ENCODE data around the gene ZNF160.
"Not testable (repeated sequence)": the region's sequence is repeated elsewhere in the genome, so short reads cannot be mapped to it uniquely, and the experiment has no call there.

The ZNF160 gene

DNA sequence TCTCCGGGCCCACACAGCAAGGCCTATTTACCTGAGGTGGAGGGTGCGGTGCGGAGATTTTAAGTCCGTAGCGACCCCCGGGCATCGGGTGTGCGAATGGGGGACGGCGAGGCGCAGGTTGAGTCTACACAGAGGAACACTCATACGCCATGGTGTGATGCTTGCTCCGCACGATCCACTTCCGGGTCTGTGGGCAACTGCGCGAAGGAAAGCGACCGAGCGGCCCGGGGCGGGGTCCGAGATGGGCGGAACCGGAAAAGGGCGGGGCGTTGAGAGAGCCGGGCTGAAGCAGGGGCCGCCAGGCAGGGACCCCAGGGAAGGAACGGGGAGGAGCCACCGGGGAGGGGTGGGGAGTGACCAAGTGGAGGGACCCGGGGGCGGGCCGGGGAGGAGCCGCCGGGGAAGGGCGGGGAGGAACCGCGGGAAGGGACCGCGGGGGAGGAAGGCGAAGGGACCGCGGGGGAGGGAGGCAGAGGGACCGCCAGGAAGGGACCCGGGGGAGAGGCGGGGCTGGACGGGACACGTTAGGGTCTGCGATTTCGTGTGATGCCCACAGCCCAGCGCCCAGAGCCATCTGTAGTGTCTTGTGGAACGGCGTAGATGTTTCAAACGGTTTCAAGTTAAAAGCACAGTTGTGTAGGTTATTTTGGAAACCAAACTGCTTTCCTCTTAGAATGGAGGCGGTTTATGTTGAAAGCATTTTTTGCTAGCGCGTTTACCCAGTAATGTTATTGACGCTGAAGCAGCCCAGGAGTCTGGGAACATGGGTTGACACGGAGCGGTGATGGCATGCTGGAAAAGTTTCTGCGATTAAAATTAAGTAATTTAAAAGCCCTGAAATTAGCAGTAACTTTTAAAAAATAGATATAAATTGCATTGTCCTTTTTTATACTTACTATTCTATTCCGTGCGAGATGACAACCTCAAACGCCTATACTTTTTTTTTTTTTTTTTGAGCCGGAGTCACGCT lies at the start of gene ZNF160:
ZNF160 (minus strand) TSS at position 189 of the 970 bp plus-strand sequence. CDS start 17,146 bp downstream, outside the sequence.
- peak; percentile 99 for DNase-seq (ENCODE audit: low read depth)

DNA sequence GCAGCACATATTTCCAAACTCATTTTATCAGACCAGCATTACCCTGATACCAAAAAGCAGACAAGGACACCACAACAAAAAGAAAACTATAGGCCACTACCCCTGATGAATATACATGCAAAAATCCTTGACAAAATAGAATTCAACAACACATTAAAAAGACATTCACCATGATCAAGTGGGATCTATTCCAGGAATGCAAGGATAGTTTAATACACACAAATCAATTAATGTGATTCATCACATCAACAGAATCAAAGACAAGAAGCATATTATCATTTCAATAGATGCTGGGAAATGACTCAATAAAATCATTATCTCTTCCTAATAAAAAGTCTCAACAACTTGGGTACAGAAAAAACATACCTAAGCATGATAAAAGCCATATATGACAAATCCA lies 44.4 kb upstream of the ZNF160 start:
- no peak for DNase-seq (ENCODE audit: low read depth)

DNA sequence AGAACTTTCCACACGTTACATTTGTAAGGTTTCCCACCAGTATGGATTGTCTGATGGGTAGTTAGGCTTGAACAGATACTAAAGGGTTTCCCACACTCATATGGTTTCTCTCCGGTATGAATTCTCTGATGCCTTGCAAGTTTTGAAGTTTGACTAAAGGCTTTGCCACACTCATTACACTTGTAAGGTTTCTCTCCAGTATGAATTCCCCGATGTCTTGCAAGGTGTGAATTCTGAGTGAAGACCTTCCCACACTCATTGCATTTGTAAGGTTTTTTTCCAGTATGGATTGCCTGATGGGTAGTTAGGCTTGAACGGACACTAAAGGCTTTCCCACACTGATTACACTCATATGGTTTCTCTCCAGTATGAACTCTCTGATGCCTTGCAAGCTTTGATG lies 37.1 kb upstream of the ZNF160 start:
- no peak for DNase-seq (ENCODE audit: low read depth)

DNA sequence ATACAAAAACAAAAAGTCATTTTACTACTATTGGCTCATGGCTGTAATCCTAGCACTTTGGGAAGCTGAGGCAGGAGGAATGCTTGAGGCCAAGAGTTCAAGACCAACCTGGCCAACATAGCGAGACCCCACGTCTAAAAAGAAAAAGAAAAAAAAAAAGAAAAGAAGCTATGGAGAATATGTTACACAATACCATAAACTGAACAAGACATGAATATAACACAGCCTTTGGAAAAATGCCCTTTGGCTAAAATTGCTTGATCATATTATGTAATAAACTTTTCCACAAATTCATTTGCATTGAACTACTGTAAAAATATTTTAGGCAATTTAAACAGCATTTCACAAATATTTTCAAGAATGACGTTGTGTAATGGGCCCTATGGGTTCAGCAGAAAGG lies 33.2 kb upstream of the ZNF160 start:
- DNase-seq (ENCODE audit: low read depth) = no peak

DNA sequence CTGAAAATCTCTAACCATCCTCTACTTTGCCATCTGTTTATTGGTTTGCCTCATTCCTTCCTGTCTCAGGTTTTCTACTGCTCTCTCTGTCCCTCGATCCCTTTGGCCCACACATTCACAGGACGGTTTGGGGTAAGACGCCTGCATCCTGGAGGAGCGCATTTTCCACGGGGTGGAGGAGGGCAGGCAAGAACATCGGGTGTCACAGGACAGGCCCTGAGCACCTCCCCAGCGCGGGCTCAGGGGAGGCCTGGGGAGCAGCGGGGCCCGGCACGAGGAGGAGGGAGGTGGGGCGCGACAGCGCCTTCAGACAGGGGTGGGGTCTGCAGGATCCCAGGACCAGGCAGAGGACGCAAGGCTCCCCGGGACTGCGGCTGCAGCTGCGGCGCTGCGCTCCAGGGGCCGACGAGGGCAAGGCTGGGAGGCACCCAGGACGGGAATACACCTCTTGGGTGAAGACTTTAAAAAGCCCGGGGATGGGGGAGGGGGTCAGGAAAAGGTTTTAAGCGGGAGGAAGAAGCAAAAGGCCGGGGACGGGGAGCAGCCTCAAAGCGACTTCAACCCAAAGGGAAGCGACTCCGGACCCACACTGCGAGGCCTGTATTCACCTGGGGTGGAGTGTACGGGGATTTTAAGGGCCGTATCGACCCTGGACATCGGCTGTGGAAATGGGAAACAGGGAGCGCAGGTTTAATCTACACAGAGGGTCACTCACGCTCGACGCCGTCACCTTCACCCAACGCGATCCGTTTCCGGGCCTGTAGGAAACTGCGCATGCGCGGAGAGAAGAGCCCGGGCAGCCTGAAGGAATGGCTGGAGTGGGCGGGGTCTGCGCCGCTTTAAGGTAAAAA lies 29.1 kb upstream of the ZNF160 start, which contains the start of gene ZNF415:
ZNF415 (minus strand) TSS at position 770 of the 851 bp plus-strand sequence. CDS start 10,234 bp downstream, outside the sequence.
- DNase-seq (ENCODE audit: low read depth) = peak; percentile 10

- DNase-seq (ENCODE audit: low read depth) = no peak
These were observed 28.5 kb upstream of the ZNF160 start for GRCh38 chr19:53131727-53132126.

DNA sequence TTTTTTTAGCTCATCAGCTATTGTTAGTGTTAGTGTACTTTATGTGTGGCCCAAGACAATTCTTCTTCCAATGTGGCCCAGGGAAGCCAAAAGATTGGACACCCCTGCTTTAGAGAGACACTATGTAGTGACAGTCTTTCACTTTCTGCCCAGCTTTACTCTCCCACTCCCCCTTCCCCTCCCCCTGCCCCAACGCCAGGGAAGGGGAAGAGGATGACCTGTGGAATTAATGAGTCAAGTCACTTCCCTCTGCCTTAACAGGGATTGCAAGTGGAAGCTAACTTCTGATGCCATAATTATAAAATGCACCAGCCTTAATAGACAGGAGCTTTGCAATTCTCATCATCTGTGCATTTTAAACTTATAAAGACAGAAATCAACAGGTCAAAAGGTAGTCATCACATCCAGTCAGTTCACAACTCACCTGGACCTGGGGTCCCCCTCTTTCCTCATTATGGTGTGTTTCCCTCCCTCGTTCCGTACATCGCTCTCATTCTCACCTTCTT lies 27.9 kb upstream of the ZNF160 start:
- no peak for DNase-seq (ENCODE audit: low read depth)

- no peak for DNase-seq (ENCODE audit: low read depth)
These were observed 27.3 kb upstream of the ZNF160 start for GRCh38 chr19:53130506-53130905.

- not testable (repeated sequence) for DNase-seq (ENCODE audit: low read depth)
These were observed 23.7 kb upstream of the ZNF160 start for GRCh38 chr19:53126733-53127526.

- no peak for DNase-seq (ENCODE audit: low read depth)
These were observed 20.2 kb upstream of the ZNF160 start for GRCh38 chr19:53123400-53123799.

GRCh38 chr19:53112286-53112685 lies 9.1 kb upstream of the ZNF160 start:
- no peak for DNase-seq (ENCODE audit: low read depth)

DNA sequence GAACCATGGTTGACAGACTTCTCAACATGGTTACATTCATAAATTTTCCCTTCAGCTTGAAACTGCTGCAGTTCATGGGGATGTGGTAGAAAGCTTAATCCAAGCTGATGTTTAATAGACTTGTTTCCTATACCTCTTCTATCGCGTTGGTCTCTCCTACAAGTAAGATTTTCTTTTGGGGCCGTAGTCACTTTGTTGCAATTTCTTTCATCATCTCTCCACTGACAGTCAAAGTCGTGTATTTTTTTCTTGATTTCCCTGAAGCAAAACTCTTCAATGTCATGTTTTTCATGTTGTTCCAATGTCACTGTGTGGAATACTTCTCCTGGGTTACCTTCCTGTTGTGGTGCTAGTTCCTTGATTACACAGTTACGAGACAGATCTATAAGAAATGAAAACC lies 6.3 kb upstream of the ZNF160 start:
- DNase-seq (ENCODE audit: low read depth) = no peak

- peak; percentile 2 for DNase-seq (ENCODE audit: low read depth)
These were observed 427 bp downstream of the ZNF160 start for GRCh38 chr19:53102756-53103233.

DNA sequence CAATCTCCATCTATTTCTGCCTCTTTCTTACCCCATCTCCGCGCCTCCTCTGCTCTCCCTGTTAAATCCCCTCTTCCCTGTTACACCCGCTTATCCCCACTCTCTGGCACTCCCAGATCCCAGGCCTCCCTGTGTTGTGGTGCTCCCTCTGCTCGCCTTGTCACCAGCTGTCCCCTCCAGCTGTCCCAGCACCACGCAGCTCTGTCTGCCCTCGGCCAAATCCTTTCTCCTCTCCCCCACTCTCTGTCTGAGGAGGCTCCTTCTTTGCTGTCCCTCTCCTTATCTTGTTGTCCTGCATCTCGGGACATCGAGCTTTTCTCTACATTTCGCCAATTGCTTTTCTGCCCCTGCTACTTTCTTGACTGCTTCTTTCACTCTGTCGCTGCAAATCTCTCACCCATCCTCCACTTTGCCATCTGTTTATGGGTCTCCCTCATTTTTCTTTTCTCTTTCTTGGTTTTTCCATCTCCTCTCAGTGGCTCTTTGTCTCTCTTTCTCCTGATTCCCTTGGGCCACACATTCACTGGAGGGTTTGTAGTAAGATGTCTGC lies 941 bp downstream of the ZNF160 start:
- no peak for DNase-seq (ENCODE audit: low read depth)

DNA sequence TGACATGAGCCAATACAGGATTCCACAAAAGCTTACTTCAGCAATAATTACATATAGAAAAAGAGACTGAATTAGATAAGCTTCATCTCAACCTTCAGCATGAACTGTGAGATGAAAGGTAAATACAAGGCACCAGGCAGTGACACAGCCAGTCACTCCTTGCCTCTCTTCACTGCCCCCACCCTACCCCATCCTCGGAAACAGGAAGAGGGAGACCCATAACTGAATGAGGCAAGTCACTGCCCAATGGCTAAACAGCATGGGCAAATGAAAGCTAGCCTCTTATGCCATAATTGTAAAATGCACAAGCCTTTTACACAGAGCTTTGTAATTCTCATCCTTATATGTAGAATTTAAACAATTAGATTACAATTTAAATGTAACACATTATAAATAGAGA lies 1.7 kb downstream of the ZNF160 start:
- DNase-seq (ENCODE audit: low read depth) = no peak

GRCh38 chr19:53098570-53098969 lies 4.7 kb downstream of the ZNF160 start:
- not testable (repeated sequence) for DNase-seq (ENCODE audit: low read depth)

DNA sequence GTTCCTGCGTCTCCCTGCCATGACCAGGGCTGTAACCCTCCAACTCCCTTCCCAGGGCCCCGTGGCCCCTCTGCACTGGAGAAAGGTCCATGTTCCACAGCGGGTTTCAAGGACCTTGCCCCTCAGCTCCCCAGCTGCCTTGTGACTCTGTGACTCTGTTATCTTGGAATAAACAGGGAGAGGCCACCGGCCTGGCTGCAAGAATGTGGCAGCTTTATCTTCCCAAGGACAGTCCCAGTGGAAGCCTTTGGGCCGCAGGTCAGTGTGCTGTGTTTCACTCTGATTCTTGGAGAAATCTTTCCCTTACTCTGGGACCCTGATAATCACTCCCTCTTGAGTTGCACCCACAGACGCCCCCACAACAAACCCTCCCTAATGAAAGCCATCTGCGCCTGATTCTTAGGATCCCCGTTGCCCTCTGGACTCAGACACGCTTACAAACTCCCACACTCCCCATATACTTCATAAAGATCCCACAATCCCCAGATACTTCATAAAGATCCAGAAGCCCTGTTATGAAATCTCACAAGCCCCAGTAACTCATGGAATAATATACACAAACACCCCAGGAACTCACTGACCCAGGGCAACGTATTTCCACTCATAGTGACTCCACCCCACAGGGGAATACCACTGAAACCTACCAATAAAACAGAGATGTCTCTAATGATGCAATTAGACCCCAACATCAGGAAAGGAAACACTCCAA lies 6.1 kb downstream of the ZNF160 start:
- DNase-seq (ENCODE audit: low read depth) = not testable (repeated sequence)

- not testable (repeated sequence) for DNase-seq (ENCODE audit: low read depth)
These were observed 6.6 kb downstream of the ZNF160 start for GRCh38 chr19:53096579-53096978.

DNA sequence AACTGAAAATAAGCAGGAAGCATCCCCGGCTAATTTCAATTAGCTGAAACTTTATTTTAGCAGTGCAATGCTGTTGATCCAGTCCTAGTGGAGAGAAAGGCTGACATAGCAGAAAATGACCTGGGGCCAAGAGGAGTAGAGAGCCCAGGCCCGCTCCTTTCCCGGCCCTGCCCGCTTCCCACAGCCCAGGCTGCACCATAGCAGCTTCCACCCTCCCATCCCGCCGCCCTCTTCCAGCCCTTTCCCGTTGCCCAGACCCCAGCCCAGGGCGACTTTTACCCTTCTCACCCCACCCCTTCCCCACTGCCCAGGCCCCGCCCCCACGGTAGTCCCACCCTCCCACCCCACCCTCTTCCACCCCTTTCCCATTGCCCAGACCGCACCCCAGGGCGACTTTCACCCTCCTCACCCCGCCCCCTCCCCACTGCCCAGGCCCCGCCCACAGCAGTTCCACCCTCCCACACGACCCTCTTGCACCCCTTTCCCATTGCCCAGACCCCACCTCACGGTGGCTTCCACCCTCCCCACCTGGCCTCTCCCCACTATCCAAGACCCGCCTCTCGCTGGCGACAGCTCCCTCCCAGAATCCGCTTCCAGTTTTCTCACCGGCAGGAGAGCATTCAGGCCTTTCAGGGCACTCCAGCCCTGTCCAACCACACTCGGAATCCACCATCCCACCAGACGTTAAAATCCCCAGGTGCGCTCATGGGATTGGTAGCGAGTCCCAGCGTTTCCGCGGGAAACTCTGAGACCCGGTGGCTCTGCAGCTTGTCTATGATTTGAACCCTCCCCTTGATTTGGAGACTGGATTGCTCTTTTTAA lies 8.3 kb downstream of the ZNF160 start:
- DNase-seq (ENCODE audit: low read depth) = no peak

GRCh38 chr19:53092723-53093122 lies 10.5 kb downstream of the ZNF160 start:
- no peak for DNase-seq (ENCODE audit: low read depth)

Measured in activated T-helper 9 cell treated with anti-CD3 and anti-CD28 coated beads, Interleukin-2, amount 50 U/mL, for 16 hours (primary cell).